ENCODE measurements around the gene NHS.

GRCh38 chrX:17741123-17741511 lies 366.1 kb downstream of the NHS start:
- no peak for TF ChIP-seq KDM2A (CRISPR knock-in tag; IDR thresholded peaks at IDR 0.05; ENCODE audit: borderline replicate concordance, low read depth)
- TF ChIP-seq EP300 (IDR thresholded peaks at IDR 0.05; ENCODE audit: low read depth in 2 of 2, low read length in 2 of 2): no peak
- TF ChIP-seq EP300 (CRISPR knock-in tag; IDR thresholded peaks at IDR 0.05; ENCODE audit: borderline replicate concordance): no peak
- TF ChIP-seq NCOR1 (IDR thresholded peaks at IDR 0.05; ENCODE audit: borderline replicate concordance, low read length): no peak
- no peak for TF ChIP-seq ZNF850 (CRISPR knock-in tag; conservative IDR thresholded peaks at IDR 0.05)
